GM18517 (cell line): ENCODE measurements around the gene IL21R.

ENCODE experiments used
- ATAC-seq: cut with Tn5 transposase; IDR thresholded peaks from one replicate; pipeline ENCODE4 v1.9.1; 2021; ENCODE audit warnings: mild to moderate bottlenecking, moderate library complexity; ENCODE audit not compliant: unreplicated experiment

The IL21R gene

DNA sequence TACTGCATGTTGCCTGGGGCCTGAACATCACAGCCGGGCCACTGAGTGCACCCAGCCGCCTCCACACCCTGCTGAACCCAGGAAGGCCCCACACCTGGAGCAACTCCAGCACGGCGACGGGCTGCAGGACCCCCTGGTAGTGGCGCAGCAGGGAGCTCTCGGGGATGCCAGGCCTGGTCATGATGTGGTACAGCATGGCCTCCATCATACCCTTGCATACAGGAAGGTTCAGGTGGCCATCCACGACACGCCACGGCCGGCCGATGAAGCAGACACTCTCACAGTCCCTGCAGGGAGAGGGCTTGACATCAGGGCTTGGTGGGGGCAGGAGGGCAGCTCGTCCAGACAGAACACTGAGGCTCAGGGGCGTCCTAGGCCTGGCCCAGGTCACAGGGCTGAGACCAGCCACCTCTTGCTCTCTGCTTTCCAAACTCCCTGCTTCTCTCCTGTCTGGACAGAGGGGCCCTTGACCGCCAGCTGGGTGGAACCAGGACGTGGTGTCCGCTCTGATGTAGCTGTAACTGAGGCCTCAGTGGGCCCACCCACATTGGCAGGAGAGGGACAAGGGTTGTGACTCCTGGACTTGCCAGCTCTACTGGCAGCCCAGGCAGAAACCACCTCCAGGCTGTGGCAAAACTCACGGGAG, 60.3 kb downstream of the IL21R start:
- no peak for ATAC-seq

DNA sequence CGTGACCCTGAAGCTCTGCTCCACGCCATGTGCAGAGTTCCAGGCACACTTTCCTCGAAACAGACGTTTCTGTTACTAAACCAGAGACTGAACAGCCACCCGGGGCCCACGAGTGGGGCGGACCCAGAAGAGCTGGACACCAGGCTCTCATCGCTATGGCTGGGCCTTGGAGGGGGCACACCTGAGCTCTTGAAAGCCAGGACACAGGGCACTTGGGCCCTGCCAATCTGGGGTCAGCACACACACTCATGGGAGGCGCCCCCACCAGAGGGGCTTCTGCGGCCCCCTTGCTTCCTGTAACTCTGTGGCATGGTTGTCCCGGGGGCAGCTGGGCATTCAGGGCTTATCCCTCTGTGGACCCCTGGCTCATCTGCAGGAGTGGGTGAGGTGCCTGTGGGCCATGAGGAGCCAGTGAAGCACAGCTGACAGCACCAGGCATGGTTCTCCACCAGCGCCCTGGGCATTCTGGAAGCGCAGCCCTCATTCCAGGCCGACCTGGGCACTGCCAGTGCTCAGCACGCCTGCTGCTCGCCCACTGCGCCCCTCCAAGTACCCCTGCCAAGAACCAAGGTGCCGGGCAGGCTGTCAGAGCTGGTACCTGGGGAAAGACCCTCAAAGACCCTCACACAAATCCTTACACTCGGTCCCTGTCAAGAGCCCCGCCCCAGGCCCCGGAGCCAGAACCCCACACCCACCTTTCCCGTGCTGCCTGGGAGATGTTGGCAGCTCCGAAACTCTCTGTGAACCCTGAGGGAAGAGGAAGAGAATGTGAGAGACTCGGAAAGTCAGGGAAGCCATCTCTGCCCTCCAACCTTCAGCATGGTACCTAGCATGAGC, 61.1 kb downstream of the IL21R start:
- no peak for ATAC-seq

DNA sequence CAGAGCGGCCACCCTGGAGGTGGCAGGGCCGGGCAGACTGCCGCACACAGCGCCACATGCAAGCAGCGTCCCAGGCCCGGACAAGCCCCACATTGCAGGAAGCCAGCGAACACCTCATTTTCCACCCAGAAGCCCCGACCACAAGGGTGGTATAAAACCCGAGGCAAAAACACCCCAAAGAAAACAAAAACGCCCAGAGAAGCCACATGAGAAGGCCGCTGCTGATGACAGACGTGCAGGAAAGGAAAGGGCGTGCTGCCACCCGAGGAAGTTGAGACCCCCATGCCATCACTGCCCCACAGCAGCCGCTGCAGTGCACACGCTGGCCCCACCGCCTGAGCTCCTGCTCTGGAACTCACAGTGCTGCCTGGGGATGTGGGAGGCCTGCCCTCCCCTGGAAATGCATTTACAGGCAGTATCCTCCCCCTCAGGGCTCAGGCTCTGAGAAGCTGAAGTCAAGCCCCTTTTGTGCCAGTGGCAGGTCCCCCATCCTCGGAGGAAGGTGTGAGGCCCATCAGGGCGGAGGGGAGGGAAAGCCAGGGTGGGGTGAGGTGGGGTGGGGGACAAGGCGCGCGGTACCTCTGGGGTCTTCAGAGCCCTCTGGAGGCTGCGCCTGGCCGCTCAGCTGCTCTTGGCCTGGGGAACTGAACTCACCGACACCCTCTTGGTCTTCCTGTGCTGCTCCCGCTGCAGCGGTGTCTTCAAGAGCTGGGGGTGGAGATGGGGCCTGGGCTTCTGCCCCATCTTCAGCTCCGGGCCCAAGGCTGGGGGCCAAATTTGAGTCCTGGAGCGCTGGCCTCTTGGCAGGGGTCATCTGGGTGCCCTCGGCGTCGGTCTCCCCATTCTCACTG, 62.0 kb downstream of the IL21R start:
- no peak for ATAC-seq

- no peak for ATAC-seq
Observed at GRCh38 chr16:27464626-27465482, 62.9 kb downstream of the IL21R start.

- no peak for ATAC-seq
Observed at GRCh38 chr16:27465483-27465879, 63.5 kb downstream of the IL21R start.

- no peak for ATAC-seq
Observed at GRCh38 chr16:27468941-27469531, 67.1 kb downstream of the IL21R start.

DNA sequence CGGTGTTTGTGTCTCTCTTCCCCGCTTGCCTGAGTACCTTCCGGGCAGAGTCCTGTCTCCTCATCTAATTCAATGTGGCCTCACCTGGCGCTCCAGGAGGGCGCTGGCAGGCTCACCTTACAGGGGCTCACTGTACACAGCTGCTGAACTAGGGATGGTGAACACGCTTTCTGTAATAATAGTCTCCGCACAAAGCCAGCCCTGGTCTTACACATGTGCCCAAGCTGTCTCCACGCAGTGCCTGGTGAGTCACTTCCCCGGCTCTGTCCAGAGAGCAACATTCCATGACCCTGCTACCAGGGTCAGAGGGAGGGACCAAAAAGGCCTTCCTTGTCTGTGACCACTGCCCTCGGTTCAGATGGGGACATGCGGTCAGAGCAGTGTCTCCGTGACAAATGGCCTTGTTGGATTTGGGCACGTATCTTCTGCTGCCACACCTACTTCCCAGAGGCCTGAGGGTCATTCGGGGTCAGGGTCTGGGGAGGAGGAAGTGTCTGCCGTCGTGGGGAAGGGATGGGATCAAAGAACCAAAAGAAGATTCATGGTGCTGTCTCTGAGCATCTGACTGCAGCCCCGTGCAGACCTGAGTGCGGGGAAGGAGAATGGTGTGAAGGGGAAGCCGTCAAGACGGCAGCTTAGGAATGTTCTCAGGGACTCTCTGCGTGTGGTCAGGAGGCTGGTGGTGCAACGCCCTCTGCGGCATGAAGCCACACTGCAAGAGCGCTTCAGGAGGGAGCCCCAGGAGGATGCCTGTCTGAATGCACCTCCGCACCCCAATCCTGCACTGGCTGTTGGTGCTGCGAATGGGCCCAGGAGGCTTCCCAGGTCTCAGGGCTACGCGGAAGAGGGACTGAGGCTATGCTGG, 68.8 kb downstream of the IL21R start:
- ATAC-seq, result no peak

DNA sequence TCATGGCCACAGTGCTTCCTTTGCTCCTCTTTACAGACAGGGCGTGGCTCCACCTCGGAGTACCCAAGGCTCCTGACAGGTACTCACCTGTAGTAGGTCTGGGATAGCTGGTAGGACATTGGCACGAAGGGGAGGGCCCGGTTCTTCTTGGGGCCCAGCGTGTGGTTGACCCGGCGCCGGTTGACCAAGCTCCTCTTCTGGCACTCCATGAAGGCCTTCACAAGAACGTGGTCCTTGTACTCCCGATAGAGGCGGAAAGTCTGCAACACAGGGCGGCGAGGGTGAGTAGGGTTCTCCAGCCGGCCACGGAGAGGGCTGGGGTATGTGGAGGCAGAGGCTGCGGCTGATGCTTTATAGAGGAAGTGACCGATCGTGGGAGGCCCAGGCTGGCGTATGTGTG, 69.7 kb downstream of the IL21R start:
- ATAC-seq, result no peak

DNA sequence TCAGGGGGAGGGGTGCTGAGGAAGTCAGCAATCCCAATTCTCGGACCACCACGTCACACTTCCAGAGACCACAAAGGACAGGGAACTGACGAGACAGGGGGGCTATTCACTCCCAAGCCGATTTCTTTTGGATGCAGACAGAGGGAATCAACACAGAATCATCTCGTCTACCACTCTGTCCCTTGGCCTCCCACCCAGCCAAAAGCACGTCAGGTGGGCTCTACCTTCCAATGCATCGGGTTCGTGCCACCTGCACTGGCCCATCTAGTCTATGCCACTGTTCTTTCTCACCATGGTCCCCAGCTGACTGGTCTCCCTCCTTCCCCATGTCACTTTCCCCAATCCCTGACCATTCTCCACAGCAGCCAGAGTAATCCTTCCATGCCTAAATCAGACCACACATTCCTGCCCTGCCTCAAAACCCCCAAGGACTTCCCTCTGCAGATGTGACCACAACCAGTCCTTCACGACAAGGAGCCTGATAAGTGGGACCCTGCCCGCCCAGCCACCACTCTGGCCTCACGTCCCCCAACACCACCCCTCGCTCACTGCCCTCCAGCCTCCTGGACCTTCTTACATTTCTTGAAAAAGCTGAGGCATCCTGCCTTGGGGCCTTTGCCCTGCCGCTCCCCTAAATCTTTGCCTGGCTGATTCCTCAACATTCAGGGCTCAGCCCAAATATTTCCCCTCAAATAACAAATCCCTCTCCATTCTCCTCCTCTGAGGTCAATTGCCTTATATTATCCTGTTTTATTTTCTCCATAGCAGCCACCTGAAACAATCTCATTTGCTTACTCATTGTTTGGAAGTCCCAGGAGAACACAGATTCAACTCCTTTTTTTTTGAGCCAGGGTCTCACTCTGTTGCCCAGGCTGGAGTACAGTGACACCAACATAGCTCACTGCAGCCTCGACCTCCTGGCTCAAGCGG, 70.4 kb downstream of the IL21R start:
- ATAC-seq, result no peak

GRCh38 chr16:27473101-27473900, 71.3 kb downstream of the IL21R start:
- no peak for ATAC-seq

DNA sequence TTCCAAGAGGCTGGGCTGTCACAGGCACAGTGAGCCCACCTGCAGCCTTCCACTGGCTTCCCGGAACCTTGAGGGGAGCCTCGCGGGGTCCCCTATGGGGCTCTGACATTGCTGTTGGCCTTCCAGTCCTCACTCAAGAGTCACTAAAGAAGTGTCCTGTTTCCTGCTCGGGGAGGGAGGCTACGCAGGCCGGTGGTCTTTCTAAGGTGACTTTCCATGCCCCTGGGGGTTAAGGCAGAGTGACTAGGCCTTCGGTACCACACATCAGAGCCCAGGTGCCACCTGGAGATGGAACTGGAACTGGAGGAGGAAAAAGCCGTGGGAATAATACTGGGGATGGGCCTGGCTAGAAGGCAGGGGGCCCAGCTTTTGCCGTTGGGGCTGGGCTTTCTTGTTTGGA, 72.1 kb downstream of the IL21R start:
- ATAC-seq, result no peak

GRCh38 chr16:27474921-27475320, 72.9 kb downstream of the IL21R start:
- no peak for ATAC-seq

DNA sequence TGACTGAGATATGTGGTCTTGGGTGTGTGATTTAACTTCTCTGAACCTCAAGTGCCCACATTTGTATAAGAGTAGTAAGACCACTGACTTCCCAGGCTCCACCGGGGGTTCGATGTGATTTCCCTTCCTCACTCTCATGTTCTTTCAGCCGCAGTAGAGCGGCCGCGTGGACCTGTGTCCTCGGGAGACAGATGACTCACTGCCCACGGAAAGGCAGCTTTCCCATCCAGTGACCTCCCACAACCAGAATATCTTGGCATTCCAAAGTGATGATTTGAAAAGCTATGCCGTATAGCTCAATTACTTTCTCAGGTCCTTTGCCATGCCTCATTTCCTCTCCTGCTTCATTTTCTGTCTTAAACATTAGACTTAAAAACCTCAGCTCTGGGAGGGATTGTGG, 73.6 kb downstream of the IL21R start:
- ATAC-seq, result no peak

DNA sequence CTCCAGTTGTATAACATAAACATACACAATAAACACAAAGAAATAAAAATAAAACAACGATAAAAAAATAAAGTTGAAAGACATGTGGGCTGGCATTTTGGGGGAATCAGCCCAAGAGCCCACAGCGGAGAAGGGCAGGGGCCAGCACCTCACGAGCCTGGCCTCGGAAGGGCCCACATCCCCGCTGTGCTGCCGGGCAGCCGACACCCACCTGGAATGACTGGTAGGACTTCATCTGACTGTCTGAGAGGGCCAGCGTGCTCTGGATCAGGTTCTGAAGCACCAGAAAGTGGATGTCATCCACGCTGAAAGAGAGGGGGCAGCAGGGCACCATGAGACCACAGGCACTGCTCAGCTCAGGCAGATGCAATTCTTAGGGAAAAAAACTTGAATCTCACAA, 74.3 kb downstream of the IL21R start:
- no peak for ATAC-seq

DNA sequence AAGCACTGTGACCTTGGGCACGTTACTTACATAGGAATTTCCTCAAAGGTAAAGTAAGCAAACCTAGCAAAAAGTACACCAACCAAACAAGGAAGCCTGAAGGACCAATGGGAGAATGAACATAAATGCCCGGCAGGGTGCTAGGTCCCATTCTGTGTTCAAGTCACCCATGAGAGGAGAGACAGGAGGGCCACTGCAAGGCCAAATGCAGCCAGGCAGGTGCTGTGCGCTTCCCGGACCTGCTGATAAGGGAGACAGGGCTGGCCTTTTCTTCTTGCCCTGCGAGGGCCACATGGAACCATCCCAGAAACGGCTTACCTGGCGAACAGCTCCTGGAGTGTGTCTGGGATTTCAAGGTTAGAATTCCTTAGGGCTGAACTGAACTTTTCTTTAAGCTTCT, 78.8 kb downstream of the IL21R start:
- ATAC-seq, result no peak

DNA sequence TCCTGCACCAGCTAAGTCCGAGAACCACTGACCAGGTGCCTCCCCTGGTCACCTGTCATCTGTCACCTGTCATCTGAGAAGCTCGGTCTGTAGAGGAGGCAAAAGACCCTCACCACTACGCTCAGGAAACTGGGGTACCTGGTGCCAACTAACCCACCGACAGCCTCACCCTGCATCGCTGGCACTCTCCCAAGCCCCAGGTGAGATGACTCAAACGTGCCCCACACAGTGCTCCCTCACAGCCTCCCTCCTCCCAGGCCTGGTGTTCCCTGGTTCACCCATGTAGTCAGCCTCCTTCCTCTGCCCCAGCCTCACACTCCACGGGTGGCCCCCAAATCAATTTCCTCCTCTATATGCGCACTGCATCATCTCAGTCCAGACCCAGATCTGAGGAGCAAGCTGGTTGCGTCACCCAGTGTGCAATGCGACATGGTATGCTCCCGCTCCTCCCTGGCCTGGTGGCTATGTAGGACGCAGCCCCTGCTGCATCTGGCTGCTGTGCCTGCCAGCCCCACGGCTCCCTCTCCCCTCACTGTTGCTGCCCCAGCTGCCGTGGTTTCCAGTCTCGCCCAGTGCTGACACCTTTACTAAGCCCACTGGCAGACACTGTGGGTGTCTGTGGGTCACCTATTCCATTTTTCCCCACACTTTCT, 79.4 kb downstream of the IL21R start:
- no peak for ATAC-seq
